DMS153 treated with DMSO at 0.1 percent for 48 hours (cell line): ENCODE data around the gene RASGRF2.

ENCODE experiments used
- DNase-seq: peaks from one replicate; lab custom pipeline; 2025; ENCODE audit not compliant: unreplicated experiment; lab: John Stamatoyannopoulos, UW

RASGRF2 gene

DNA sequence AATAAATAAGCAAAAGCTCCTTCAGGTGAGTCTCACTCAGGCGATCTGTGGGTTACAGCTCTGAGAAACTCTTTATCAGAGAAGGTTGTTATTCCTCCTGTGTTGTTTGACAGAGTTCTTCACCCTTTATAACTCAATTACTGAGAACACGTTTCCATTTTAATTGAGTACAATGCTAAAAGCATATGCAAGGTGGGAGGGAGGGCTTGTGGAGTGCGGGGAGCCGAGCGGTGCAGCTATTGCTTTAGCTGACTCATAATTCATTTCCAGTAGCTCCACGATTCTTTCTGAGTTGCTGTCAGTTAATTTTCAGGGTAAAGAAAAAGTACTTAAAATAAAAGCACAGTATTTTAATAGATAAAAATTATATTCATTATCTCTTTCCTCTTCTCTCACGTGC is 168.3 kb downstream of the RASGRF2 start:
- DNase-seq = no peak

DNA sequence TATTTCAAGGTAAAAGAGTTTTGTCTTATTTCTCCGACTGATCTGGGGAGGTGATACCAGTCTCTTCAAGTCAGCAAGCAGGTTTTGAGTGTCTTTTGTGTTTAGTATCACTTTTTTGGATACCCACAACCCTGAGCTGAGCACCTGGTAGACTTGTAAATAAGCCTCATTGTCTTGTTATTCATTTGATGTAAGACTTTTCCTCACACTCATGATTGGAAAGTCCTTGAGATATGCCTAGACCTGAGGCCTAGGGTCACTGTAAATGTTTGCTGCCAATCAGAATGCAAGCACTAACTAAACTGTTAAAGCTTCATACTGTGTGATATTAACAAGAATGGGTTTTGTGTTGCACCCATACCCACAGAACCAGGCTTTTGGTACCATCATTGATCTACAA is 172.2 kb downstream of the RASGRF2 start:
- DNase-seq = no peak

DNA sequence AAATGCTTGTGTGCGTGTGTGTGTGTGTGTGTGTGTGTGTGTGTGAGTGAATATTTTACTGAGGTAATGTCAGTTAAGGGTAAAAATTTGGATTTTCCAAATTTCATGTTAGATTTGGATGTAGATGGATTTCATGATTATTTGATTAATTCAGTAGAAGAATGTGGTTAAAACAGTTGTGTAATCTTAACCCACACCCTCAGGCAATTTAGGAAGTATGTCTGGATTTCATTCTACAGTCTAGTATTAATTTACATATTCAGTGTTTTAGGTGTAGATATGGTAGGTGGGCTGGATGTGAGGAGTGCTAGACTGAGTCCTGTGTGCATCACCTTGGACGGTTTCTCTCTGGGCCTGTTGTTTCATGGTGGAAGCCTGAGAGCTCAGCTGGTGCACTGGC is 173.9 kb downstream of the RASGRF2 start:
- no peak for DNase-seq

DNA sequence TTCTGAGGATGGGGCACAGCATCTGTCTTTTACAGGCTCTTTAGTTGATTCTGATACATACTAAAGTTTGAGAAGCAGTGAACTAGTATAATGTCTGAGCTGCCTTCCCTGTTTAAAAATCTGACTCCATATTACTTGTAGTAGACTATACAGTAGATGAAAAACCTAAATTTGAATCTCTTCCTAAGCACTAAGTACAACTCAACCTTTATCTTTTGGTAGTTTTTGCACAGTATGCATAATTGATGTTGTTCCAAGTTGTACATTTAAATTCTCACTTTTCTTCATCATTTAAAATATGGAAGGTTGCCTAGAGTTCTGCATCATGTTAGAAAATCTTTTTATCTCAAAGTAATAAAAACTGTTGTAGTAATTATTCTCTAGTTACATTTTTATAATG is 174.4 kb downstream of the RASGRF2 start:
- DNase-seq = no peak

DNA sequence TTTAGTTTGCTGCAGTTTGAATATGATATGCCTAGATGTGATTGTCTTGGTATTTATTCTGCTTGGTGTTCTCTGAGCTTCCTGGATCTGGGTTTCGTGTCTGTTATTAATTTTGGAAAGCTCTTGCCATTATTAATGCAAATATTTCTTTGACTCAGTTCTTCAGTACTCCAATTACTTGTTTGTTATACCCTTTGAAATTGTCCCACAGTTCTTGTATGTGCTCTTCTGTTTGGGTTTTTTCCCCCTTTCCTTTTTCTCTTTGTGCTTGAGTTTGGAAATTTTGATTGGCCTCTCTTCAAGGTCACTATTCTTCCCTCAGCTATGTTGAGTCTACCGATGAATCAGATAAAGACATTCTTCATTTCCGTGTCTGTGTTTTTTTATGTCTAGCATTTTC is 176.4 kb downstream of the RASGRF2 start:
- DNase-seq = no peak

DNA sequence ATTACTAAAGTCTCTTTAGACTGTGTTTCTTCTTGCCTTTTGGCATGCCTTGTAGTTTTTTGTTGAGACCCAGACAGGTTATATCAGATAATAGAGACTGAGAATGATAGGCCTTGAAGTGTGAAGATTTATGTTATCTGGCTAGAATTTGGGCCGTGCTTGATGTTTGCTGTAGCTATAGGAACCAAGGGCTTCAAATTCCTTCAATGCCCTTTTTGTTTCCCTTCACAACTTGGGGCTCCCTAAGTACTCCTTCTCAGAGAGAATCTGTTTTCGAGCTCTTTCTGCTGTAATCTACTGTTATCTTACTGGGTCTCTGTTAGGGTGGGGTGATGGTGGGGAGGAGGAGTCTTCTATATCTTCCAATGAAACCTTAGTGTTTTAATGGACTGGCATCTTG is 177.7 kb downstream of the RASGRF2 start:
- DNase-seq = no peak

DNA sequence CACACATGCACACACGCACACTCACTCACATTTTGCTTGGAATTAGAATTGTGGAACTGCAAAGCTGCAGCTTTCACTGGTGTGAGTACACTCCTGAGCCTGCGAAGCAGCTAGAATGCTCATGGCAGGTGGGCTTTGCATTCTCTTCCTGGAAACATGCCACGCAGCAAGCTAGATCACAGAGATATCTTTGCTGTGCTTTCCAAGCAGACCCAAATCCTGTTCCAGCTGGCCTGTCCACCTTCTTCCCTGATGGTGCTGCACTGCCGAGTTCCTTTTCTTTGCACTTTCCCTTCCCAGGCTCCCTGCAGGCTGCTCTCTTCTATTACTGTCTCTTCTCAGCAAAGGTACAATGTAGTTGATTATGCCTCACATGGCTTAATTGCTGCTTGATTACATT is 180.3 kb downstream of the RASGRF2 start:
- DNase-seq = no peak

DNA sequence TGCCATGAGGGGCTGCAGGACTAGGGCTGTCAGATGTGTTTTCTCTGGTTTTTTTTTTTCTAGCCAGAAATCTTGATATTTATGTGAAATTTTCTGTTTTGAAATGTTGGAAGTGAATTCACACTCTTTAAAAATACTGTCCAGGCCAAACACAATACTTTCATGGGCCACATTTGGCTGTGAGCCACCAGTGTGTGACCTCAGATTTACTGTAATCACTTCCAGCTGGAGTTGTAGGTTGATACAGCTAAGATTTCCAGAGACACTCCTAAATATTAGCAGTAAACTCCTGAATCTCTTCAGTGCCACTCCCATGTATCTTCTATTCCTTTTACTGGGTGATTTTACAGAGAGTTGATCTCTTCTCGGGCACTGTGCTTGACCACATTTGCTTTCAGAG is 180.8 kb downstream of the RASGRF2 start:
- no peak for DNase-seq

DNA sequence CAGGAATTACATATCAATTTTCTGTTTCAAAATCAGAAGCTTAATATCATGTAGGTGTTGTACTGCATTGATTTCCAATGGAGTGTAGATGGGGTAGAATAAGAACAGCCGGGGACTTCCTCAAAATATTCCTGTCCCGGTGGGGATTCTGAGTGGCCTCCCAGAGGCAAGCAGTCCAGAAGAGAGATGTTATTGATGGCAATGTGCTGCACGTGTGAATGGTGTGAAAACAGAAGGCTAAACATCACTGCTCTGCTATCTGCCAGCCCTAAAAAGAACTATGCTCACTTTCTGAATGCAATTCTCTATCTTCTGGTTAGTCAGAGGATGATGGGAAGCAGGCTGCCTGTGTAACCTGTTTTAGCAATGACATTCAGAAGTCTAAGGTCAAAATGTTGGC is 181.9 kb downstream of the RASGRF2 start:
- no peak for DNase-seq

DNA sequence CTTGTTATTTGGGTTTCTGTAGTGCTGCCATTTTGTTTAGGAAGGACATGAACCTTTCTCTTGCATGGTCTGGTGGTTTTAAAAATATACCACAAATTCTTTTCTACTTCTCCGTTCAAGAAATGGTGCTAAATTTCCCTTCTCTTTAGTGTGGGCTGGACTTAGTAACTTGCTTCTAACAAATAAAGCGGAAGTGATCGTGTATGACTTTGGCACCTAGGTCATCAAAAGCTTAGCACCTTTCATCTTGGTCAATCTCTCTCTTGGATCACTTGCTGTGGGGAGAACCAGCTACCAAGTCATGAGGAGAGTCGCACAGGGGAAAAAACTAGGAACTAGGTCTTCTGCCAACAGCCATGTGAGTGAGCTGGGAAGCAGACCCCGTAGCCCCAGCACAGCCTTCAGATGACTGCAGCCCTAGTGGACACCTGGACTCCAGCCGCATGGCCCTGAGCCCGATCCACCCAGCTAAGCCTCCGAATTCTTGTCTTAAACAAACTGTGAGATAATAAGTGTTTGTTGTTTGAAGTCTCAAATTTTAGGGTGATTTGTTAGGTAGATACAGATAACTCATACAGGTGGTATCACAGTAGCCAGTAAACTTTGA is 185.3 kb downstream of the RASGRF2 start:
- DNase-seq = no peak

DNA sequence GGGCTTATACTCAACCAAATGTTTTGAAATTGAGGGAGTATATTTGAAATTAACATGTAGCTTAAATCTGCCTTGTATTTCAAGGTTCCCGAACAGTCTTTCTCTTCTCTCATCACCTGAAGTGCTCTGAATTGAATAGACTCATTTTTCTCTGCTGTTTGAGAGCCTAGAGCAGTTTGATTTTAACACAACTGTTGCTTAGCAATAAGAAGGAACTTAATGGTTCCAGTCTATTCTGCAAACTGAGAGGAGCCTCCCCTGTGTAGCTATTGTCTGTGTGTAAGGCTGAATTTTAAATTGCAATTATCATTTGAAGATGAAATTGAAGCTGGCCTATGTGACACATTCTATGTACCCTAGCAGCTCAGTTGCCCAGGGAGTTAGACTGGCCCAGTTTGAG is 185.9 kb downstream of the RASGRF2 start:
- DNase-seq = no peak

DNA sequence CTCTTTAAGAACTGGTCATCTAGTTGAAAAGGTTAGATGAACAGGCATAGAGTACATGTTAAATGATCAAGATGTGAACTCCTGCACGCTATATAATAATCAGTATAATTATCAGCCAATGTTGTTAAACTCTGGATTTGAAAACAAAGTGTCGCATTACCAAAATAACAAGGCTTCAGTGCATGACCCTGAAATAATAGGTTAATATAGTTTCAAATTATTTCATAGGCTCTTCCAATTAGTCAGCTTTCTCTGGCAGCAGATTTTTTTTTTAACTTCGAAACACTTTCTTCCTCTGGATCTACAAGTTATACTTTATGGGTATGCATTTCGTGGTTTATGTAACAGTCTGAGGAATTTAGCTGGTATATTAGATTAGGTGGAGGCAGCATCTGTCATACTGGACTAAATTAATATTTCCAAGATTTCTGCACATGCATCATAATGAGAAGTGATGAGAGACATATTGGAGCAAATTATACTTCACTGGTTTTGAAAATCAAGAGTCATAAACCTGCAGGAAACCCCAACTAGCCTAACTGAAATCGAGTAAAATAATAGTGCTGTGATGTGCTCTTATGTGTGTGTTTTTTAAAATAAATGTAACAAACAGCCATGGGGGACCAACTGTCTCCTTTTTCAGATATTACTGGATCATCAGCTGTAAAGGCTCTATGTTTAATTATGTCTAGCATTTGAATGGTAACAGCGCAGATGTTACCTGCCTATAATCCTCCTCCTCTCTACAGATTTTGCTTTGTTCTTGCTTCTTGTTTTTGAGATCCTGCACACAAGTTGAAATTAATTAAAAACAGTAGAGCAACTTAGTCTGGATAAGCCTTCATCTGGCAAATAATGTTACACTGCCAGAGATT is 187.1 kb downstream of the RASGRF2 start:
- no peak for DNase-seq

DNA sequence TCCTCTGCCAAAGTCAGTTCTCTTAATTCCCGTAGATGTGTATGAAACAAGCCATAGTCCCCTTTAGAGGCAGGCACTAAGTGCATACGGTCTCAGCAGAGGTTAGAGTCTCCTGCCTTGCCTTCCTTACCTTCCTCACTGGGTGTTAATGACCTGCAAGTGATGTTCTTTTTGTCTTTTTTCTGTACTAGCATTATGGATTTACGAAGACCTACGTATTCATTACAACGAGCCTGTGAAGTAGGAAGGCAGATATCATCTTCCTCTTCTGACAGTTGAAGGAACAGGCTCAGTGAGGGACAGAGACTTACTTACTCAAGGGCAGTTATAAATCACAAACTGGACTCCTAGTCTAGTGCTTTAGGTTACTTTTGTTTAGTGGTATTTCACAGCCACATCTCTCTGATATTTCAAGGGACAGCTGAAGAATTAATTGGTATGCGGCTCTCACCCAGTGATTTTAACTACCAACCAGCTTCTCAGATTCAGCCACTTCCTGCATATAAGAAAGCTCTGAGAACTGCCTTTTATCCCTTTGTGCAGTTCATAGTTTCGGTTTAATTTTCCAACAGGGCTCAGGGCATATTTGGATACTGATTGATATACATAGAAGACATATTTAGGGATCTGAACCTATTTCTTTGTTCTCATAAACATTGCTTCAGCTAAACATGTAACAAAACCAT is 187.9 kb downstream of the RASGRF2 start:
- no peak for DNase-seq

DNA sequence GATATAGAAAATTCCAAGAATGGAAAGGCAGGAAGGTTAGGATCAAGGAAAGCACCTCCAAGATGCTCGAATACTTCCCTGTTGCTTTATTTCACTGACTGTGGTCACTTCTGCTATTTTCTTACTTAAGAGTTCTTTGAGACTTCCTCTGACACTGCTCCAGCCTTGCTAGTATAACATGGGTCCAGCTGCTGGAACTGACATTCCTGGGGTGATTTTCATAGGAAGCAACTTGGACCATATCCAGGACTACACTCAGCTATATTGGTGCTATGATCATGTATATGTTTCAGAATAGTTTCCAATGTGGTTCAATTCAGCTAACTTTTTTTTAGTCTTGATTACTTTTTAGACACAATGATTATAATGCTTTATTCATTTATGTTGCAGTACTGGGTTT is 191.4 kb downstream of the RASGRF2 start:
- no peak for DNase-seq

DNA sequence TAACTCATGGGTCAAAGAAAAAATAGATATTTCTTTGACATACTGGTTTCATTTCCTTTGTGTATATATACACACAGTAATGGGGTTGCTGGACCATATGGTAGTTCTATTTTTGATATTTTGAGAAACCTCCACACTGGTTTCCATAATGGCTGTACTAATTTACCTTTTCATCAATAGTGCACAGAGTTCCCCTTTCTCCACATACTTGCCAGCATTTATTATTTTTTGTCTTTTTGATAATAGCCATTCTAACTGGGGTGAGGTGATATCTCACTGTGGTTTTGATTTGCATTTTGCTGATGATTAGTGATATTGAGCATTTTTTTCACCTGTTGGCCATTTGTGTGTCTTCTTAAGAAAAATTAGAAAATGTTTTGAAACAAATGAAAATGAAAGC is 194.6 kb downstream of the RASGRF2 start:
- DNase-seq = no peak

DNA sequence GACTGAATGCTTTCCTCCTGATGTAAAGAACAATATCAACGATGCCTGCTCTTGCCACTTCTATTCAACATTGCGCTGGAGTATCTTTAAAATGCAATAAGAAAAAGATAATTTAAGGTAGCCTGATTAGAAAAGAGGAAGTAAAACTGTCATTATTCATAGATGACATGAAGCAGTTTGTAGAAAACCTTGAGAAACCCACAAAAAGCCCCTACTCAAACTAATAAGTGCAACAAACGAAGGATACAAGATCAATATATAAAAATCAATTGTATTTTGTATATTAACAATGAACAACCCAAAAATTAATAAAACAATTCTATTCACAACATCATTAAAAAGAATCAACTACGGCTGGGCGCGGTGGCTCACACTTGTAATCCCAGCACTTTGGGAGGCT is 196.6 kb downstream of the RASGRF2 start:
- no peak for DNase-seq

DNA sequence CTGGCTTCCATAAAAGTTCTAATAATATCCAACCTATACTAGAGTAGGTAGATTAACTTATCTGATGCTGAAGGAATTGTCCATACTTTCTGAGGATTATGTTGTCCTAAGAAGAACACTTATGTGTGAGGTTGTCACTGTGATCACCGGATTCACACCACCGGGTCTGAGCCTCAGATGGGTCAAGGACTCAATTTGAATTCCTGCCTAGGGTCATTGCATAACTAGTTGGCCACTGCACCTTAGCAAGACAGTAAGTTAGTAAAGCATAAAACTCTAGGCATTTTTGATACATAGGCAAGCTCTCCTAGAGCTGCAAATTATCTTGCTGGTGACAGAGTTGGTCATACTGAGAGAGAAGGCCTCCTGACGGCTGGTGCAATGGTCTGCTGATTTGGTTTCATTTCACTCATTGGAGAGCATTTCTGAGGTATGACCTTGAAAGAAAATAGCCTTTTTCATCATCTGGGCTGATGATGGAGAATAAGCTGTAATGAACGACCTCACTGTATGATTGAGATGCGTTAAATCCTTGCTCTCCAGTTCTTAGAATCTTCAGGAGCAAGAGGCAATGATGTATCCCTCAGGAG is 200.9 kb downstream of the RASGRF2 start:
- DNase-seq = no peak

DNA sequence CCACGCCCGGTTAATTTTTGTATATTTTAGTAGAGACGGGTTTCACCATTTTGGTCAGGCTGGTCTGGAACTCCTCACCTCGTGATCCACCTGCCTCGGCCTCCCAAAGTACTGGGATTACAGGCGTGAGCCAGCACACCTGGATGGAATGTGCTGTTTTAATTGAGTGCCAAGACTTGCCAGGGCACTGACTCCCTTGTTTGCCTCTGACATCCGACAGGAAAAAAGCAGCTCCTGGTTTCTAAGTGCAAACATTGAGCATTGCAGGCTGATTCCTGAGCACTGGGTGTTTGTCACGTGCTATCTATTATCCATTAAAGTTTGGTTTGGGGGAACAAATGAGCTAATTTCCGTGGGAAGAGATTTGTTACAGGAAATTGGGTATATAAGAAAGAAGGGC is 202.3 kb downstream of the RASGRF2 start:
- DNase-seq = no peak

DNA sequence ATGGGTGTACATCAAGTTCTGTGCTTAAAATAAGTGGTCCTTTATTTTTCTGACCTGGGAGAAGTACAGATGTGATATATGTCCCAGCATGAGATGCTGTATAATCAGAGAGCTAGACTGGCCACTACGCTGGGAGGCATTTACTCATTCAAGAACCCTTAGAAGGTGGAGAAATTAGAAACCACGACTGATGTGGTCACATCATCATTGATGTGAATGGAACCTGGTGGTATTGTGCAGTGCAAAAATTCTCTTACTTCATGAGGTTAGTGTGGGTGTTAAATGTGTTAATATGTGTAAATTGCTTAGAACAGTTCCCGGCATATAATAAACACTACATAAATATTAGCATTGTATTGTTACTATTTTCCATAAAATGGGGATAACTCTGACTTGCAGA is 203.5 kb downstream of the RASGRF2 start:
- no peak for DNase-seq

DNA sequence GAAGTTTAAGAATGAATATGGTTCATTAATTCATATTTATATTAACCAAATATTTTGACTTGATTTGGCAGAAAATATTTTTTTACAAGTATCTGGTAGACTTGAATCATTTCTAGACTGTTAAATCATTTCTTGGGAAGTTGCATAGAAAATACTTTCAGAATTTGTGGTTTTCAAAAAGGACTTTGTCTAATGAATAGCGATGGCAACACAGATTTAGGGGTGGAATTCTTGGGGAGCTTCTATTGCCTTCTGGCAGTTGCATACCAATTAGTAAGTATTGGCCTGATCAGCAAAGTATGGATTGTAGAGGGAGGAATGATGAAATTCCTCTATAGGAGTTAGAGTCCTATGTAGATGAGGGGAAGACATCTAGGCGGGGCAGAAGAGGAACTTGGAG is 204.3 kb downstream of the RASGRF2 start:
- no peak for DNase-seq

DNA sequence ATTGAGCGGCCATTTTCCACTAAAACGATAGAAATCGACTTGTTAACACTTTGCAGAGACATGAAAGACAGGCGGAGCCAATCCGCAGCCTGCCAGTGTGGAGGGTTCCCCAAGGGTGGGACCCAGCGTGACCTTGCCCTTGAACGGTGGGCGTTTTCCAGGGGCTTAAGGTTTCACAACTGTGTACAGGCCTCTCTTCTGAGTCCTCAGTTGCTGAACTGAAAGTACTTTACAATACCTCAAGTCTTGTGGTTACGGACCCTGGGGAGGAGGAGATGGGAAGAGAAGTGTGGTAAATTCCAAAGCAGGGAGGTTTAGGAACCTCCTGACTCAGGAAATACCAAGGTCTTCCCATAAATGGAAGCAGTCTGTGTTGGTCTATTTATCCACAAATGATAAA is 204.8 kb downstream of the RASGRF2 start:
- DNase-seq = no peak
